Naive B cell (primary cell): ENCODE results near the gene MT1F. TPM values are rescaled to one million over a fixed set of nuclear protein-coding genes. Genes with fewer than 3 reads are reported as not detected.
"Not testable (repeated sequence)": the region's sequence is repeated elsewhere in the genome, so short reads cannot be mapped to it uniquely, and the experiment has no call there.

Experiments used
- ATAC-seq, 2 donors: fragments of 150-1000 bp; cut with Tn5 transposase; 2 replicates each; pipeline ENCODE4 v1.10.0; 2021; ENCODE audit warnings: low read depth in 2 of 2, mild to moderate bottlenecking in 2 of 2, moderate library complexity in 2 of 2
- DNase-seq: peaks from one replicate; pipeline ENCODE4 v3.0.0; 2022
- H3K27ac Mint-ChIP-seq, 6 donors: one replicate each; pipeline ENCODE4 v1.8.0; 2020 to 2022; ENCODE audit warnings: mild to moderate bottlenecking in 6 of 6, mixed read lengths in 6 of 6, moderate library complexity in 5 of 6, inconsistent platforms in 2 of 6
- H3K27me3 Mint-ChIP-seq, 3 donors: one replicate each; pipeline ENCODE4 v1.8.0; 2021 to 2022; ENCODE audit warnings: mixed read lengths in 3 of 3, mild to moderate bottlenecking in 1 of 3
- H3K36me3 Mint-ChIP-seq, 2 donors: one replicate each; pipeline ENCODE4 v1.8.0; 2020 to 2022; ENCODE audit warnings: mixed read lengths in 2 of 2, inconsistent platforms in 1 of 2, mild to moderate bottlenecking in 1 of 2
- H3K4me1 Mint-ChIP-seq, 3 donors: one replicate each; pipeline ENCODE4 v1.8.0; 2020 to 2022; ENCODE audit warnings: mixed read lengths in 3 of 3, inconsistent platforms in 1 of 3, mild to moderate bottlenecking in 1 of 3, moderate library complexity in 1 of 3
- H3K4me3 Mint-ChIP-seq, 8 donors: one replicate each; pipeline ENCODE4 v1.8.0; 2020 to 2022; ENCODE audit warnings: mild to moderate bottlenecking in 8 of 8, mixed read lengths in 8 of 8, moderate library complexity in 8 of 8, inconsistent platforms in 2 of 8
- H3K9me3 Mint-ChIP-seq, 7 donors: one replicate each; pipeline ENCODE4 v1.8.0; 2020 to 2022; ENCODE audit warnings: mixed read lengths in 7 of 7, mild to moderate bottlenecking in 5 of 7, inconsistent platforms in 2 of 7, moderate library complexity in 1 of 7
- polyA plus RNA-seq, 6 donors: library from polyadenylated mRNA; unstranded; fragments of 300-500 nt; fragmentation: Illumina TruSeq; gene quantifications; one replicate each; pipeline ENCODE4 v1.2.3, GENCODE V29; 2021; ENCODE audit warnings: low read depth in 6 of 6

The MT1F gene
- polyA plus RNA-seq, 6 donors from 2014 or later = 4.0 to 10.3 (median 4.6) TPM

DNA sequence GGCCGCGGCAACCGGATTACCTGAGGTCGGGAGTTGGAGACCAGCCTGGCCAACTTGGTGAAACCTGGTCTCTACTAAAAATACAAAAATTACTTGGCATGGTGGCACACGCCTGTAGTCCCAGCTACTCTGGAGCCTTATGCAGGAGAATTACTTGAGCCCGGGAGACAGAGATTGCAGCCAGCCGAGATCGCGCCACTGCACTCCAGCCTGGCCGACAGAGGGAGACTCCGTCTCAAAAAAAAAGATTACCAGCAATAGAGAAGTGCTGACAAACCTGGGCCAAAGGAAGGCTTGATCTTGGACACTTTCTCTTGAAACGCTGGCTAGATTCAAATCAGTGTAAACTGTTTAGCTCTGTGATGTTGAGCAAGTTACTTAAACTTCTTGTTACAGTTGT lies 16.2 kb downstream of the MT1F start:
- Mint-ChIP-seq H3K4me1 (peaks cover 7 to 27% (median 20%) of the 10 kb centered on the region in 3 donors), H3K27me3 (peaks cover 55 to 88% (median 88%) of the 10 kb centered on the region in 3 donors), H3K36me3 (peaks cover 0 to 7% of the 10 kb centered on the region in 2 donors), H3K4me3 (no peak overlapping the region), H3K27ac (no peak overlapping the region), H3K9me3 (peaks cover 0 to 4% (median 0%) of the 10 kb centered on the region in 7 donors)
- ATAC-seq (peak; percentile 57 to 64), DNase-seq (no peak)

DNA sequence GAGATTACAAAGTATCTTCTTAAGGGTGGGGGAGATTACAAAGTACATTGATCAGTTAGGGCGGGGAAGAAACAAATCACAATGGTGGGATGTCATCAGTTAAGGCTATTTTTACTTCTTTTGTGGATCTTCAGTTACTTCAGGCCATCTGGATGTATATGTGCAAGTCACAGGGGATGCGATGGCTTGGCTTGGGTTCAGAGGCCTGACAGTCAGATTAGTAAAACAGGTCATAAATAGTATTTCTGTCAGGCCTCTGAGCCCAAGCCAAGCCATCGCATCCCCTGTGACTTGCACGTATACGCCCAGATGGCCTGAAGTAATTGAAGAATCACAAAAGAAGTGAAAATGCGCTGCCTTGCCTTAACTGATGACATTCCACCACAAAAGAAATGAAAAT lies 16.8 kb downstream of the MT1F start:
- not testable (repeated sequence) for H3K4me3 Mint-ChIP-seq, H3K27ac Mint-ChIP-seq, ATAC-seq, H3K9me3 Mint-ChIP-seq, DNase-seq, H3K36me3 Mint-ChIP-seq
- H3K27me3 Mint-ChIP-seq = peaks cover 51 to 82% (median 82%) of the 10 kb centered on the region in 3 donors
- peaks cover 7 to 21% (median 16%) of the 10 kb centered on the region in 3 donors for H3K4me1 Mint-ChIP-seq

GRCh38 chr16:56675685-56676210 lies 18.0 kb downstream of the MT1F start:
- no peak for DNase-seq
- peaks cover 5 to 17% (median 14%) of the 10 kb centered on the region in 3 donors for H3K4me1 Mint-ChIP-seq
- H3K27ac Mint-ChIP-seq = no peak overlapping the region
- H3K4me3 Mint-ChIP-seq = peak overlapping the region in 4 of 8 donors; percentile 45 to 70 (median 51)
- peaks cover 0 to 4% (median 0%) of the 10 kb centered on the region in 7 donors for H3K9me3 Mint-ChIP-seq
- peaks cover 0 to 7% of the 10 kb centered on the region in 2 donors for H3K36me3 Mint-ChIP-seq
- peak; percentile 43 to 50 for ATAC-seq
- H3K27me3 Mint-ChIP-seq = peaks cover 48 to 72% (median 71%) of the 10 kb centered on the region in 3 donors

GRCh38 chr16:56677474-56677873 lies 19.7 kb downstream of the MT1F start:
- Mint-ChIP-seq H3K4me1 (peaks cover 13 to 30% (median 22%) of the 10 kb centered on the region in 3 donors), H3K4me3 (peak overlapping the region in 1 of 8 donors; percentile 15), H3K9me3 (peaks cover 0 to 4% (median 0%) of the 10 kb centered on the region in 7 donors), H3K27me3 (peaks cover 36 to 64% (median 54%) of the 10 kb centered on the region in 3 donors), H3K36me3 (peaks cover 0 to 7% of the 10 kb centered on the region in 2 donors), H3K27ac (no peak overlapping the region)
- ATAC-seq = no peak
- no peak for DNase-seq

DNA sequence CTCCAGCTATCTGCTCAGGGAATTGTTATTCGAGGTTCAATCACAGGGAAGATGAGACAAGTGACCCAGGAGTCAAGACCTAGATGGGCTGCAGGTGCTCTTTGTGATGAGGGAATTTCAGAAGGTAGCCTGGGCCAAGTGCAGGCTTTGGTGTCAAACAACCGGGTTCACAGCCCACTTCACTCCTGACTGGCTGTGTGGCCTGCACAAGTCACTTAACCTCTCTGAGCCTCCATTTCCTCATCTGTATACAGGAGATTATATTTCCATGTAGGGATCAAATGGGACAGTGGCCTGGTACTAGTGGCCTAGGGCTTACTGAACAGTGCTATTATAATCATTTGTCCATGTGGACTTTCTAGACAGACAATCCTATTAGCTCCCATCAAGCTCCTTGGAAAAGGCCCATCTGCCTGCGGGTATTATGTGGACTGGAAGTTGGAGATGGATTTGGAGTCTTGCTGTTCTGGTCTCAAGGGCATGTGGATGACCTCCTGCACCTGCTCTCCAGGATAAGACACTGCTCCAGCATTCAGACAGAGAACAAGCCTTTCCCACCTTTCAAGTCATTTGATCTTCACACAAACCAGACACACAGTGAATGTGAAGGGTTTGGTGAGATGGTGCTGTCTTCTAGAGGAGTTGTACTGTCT lies 21.4 kb downstream of the MT1F start:
- peaks cover 0 to 7% of the 10 kb centered on the region in 2 donors for H3K36me3 Mint-ChIP-seq
- no peak for DNase-seq
- H3K27ac Mint-ChIP-seq = no peak overlapping the region
- H3K27me3 Mint-ChIP-seq = peaks cover 25 to 55% (median 42%) of the 10 kb centered on the region in 3 donors
- H3K9me3 Mint-ChIP-seq = peaks cover 0 to 4% (median 0%) of the 10 kb centered on the region in 7 donors
- no peak for ATAC-seq
- no peak overlapping the region for H3K4me3 Mint-ChIP-seq
- peaks cover 16 to 40% (median 28%) of the 10 kb centered on the region in 3 donors for H3K4me1 Mint-ChIP-seq

GRCh38 chr16:56679818-56680217 lies 22.1 kb downstream of the MT1F start:
- Mint-ChIP-seq H3K27ac (no peak overlapping the region), H3K4me3 (no peak overlapping the region), H3K27me3 (peaks cover 24 to 53% (median 41%) of the 10 kb centered on the region in 3 donors), H3K36me3 (peaks cover 0 to 7% of the 10 kb centered on the region in 2 donors), H3K9me3 (peaks cover 0 to 4% (median 0%) of the 10 kb centered on the region in 7 donors), H3K4me1 (peaks cover 16 to 40% (median 27%) of the 10 kb centered on the region in 3 donors)
- DNase-seq (no peak), ATAC-seq (no peak)

DNA sequence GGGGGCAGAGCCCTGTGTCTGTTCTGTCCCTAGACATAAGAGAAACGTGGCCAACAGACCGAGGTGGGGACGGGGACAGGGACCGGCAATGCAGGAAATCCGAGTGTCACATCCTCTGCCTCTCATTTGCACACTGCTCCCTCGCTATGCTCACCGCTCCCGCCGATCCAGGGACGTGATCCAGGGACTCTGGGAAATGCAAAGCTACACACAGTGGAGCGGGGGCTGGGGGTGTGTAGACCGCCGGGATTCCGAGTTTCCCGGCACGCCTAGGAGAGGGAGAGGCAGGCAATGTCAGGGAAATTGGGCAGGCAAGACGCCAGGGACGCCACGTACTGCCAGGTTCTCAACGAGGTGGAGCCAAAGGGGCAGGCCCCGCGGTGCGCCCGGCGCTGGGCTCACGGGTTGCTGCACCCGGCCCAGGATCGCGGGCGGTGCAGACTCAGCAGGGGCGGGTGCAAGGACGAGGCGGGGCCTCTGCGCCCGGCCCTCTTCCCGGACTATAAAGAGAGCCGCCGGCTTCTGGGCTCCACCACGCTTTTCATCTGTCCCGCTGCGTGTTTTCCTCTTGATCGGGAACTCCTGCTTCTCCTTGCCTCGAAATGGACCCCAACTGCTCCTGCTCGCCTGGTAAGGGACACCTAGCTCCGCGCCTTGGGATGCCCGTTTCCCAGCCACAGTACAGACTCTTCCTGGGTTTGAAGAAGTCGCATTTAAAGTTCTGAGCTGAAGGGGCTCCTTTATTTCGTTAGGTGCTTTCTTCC lies 24.4 kb downstream of the MT1F start, which contains the start of gene MT1X:
TSS of gene MT1X (plus strand) at position 532 of the 764 bp plus-strand sequence. CDS start at position 603, 71 bp downstream.
- H3K36me3 Mint-ChIP-seq = peaks cover 0 to 7% of the 10 kb centered on the region in 2 donors
- peak; percentile 47 for DNase-seq
- peak within 1 kb of the TSS in 5 of 6 donors; percentile 24 to 91 (median 30) for H3K27ac Mint-ChIP-seq
- H3K4me3 Mint-ChIP-seq = peak within 1 kb of the TSS; percentile 84 to 94 (median 92)
- peaks cover 12 to 36% (median 27%) of the 10 kb centered on the region in 3 donors for H3K27me3 Mint-ChIP-seq
- peaks cover 11 to 23% (median 18%) of the 10 kb centered on the region in 3 donors for H3K4me1 Mint-ChIP-seq
- peaks cover 0 to 4% (median 0%) of the 10 kb centered on the region in 7 donors for H3K9me3 Mint-ChIP-seq
- peak; percentile 98 to 99 for ATAC-seq

DNA sequence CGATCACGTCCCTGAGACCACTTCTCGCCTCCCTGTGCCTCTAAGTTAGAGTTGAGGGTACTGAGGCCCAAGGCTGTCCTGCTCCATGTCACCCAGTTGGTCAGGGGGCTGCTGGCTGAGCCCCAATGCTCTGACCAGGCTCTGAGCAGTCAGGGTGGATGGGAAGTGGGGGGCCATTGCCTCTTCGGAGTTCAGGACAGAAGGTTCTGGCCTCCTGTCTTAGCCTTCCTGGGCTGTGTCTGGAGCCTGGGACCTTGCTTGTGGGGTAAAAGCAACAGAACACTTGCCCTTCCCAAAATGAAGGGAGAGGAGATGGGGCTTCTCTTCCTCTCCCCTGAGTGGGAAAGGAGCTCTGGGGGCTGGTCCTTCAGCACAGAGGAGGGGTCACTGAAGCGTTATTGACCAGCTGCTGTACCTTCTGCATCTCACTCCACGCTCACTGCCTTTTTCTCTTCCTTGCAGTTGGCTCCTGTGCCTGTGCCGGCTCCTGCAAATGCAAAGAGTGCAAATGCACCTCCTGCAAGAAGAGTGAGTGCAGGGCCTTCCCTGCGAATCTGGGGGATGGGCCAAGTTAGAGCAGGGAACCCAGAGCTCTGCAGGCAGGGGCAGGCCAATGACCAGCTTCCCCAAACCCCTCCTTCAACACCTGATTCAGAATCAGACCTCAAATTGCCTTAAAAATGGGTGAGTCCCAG lies 25.1 kb downstream of the MT1F start:
- no peak for DNase-seq
- Mint-ChIP-seq H3K27ac (peak overlapping the region in 1 of 6 donors; percentile 9), H3K36me3 (peaks cover 0 to 7% of the 10 kb centered on the region in 2 donors), H3K9me3 (peaks cover 0 to 4% (median 0%) of the 10 kb centered on the region in 7 donors), H3K27me3 (peaks cover 12 to 29% (median 24%) of the 10 kb centered on the region in 3 donors), H3K4me1 (peaks cover 11 to 23% (median 18%) of the 10 kb centered on the region in 3 donors), H3K4me3 (peak overlapping the region; percentile 84 to 94 (median 92))
- ATAC-seq = no peak

DNA sequence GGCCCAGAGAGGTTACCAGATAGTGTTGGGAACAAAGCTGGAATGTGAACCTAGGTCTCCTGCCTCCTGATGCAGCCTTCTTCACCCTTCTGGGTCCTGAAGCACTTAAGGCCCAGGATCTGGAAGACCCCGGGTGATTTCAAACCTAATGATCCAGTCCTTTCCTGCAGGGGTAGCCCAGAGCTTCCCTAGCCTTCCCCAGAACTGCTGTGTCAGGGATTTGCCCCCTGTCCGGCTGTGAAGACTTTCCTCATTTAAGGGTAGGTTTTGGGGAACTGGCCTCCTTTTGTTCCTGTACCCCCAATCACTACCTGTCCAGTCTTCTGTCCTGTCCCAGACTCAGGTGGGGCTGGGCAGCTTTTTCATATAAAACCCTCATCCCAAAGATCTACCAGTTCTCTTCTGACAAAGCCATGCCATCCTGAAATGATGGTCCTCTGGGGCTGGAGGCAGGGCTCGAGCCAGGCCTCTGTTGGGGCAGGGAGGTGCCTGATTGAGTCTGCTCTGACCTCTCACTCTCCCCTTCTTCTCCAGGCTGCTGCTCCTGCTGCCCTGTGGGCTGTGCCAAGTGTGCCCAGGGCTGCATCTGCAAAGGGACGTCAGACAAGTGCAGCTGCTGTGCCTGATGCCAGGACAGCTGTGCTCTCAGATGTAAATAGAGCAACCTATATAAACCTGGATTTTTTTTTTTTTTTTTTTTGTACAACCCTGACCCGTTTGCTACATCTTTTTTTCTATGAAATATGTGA lies 25.8 kb downstream of the MT1F start:
- peaks cover 0 to 7% of the 10 kb centered on the region in 2 donors for H3K36me3 Mint-ChIP-seq
- no peak overlapping the region for H3K27ac Mint-ChIP-seq
- peaks cover 11 to 23% (median 18%) of the 10 kb centered on the region in 3 donors for H3K4me1 Mint-ChIP-seq
- ATAC-seq = no peak
- peak overlapping the region in 7 of 8 donors; percentile 32 to 93 (median 69) for H3K4me3 Mint-ChIP-seq
- no peak for DNase-seq
- peaks cover 0 to 4% (median 0%) of the 10 kb centered on the region in 7 donors for H3K9me3 Mint-ChIP-seq
- peaks cover 12 to 28% (median 28%) of the 10 kb centered on the region in 3 donors for H3K27me3 Mint-ChIP-seq

GRCh38 chr16:56684256-56684925 lies 26.6 kb downstream of the MT1F start:
- Mint-ChIP-seq H3K4me3 (no peak overlapping the region), H3K4me1 (peaks cover 11 to 23% (median 18%) of the 10 kb centered on the region in 3 donors), H3K27ac (peak overlapping the region in 1 of 6 donors; percentile 83), H3K27me3 (peaks cover 12 to 34% (median 32%) of the 10 kb centered on the region in 3 donors), H3K36me3 (peaks cover 0 to 7% of the 10 kb centered on the region in 2 donors), H3K9me3 (peaks cover 0 to 4% (median 0%) of the 10 kb centered on the region in 7 donors)
- DNase-seq = no peak
- ATAC-seq = no peak

DNA sequence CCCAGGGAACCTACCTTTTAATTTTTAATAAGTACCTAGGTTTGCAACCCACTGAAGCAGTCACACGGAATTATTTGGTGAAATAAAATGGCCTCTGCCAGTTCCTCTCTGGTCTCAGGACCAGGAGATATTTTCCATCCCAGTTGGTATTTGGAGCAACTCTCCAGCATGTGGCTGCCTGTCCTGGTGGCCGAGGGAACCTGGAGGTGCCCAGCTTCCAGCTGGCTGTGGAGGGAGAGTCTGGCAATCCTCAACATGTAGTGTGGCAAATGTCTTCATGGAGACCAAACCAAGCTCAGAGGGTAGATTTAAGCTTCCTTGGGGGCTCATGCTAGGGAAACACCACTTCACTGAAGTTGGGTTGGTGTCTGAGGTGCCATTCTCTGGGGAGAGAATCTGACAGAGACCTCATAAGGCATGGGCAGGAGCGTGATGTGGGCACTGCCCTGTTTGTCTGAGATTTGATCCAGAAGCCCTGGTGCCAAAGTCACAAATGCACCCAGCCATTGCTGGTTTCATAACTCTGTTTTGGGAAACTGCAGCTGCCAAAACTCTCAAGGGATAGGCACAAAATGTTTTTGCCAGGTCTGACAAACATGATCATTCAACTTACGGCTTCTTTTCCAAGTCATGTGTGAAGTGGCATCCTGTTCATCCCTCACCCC lies 27.3 kb downstream of the MT1F start:
- H3K4me3 Mint-ChIP-seq = peak overlapping the region in 1 of 8 donors; percentile 7
- H3K27ac Mint-ChIP-seq = no peak overlapping the region
- H3K9me3 Mint-ChIP-seq = peaks cover 0 to 4% (median 0%) of the 10 kb centered on the region in 7 donors
- H3K27me3 Mint-ChIP-seq = peaks cover 13 to 41% (median 39%) of the 10 kb centered on the region in 3 donors
- DNase-seq = no peak
- no peak for ATAC-seq
- peaks cover 11 to 23% (median 18%) of the 10 kb centered on the region in 3 donors for H3K4me1 Mint-ChIP-seq
- peaks cover 0 to 7% of the 10 kb centered on the region in 2 donors for H3K36me3 Mint-ChIP-seq
